ENCODE data around the gene CAMTA2.

DNA sequence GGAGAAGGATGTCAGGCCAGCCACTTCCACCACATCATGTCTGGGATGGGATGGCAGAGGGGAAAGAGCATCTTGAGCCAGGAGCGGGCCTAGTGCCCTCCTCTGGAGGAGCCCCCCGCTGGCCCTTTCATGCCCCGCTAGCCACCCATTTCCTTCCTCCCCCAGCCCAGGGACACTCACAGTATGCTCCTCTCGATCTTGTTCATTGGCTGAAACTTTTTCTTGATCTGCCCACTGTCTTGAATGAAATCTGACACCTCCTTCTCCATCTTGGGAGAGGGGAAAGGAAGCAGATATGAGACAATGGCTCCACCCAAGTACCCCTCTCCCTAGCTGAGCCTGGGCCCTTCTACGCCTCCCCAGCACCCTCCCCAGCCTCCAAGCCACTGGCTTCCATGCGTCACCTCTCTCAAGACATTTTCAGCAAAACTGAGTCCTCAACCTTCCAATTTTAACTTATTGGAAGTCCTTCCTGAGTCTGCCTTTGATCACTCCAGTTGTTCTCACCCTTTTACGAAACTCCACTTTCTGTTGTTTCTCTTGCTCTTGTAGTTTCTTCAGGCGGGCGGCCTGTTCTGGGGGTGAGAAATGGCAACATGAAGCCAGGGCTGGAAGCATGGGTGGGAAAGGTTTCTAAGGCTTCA, 27.1 kb downstream of the CAMTA2 start:
- TF ChIP-seq, protein P1, sequence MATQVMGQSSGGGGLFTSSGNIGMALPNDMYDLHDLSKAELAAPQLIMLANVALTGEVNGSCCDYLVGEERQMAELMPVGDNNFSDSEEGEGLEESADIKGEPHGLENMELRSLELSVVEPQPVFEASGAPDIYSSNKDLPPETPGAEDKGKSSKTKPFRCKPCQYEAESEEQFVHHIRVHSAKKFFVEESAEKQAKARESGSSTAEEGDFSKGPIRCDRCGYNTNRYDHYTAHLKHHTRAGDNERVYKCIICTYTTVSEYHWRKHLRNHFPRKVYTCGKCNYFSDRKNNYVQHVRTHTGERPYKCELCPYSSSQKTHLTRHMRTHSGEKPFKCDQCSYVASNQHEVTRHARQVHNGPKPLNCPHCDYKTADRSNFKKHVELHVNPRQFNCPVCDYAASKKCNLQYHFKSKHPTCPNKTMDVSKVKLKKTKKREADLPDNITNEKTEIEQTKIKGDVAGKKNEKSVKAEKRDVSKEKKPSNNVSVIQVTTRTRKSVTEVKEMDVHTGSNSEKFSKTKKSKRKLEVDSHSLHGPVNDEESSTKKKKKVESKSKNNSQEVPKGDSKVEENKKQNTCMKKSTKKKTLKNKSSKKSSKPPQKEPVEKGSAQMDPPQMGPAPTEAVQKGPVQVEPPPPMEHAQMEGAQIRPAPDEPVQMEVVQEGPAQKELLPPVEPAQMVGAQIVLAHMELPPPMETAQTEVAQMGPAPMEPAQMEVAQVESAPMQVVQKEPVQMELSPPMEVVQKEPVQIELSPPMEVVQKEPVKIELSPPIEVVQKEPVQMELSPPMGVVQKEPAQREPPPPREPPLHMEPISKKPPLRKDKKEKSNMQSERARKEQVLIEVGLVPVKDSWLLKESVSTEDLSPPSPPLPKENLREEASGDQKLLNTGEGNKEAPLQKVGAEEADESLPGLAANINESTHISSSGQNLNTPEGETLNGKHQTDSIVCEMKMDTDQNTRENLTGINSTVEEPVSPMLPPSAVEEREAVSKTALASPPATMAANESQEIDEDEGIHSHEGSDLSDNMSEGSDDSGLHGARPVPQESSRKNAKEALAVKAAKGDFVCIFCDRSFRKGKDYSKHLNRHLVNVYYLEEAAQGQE (IDR thresholded peaks at IDR 0.05; ENCODE audit: insufficient read depth in 1 of 2, low read depth in 2 of 2, low read length in 2 of 2), result no peak
- no peak for TF ChIP-seq POLR2AphosphoS5 (IDR thresholded peaks at IDR 0.05; ENCODE audit: low read depth, low read length)
- TF ChIP-seq TAF1 (IDR thresholded peaks at IDR 0.05; ENCODE audit: borderline replicate concordance, insufficient read depth, low read length), result no peak
